HG02623 (cell line): ENCODE results near the gene POTEF.
"Not testable (repeated sequence)": the region's sequence is repeated elsewhere in the genome, so short reads cannot be mapped to it uniquely, and the experiment has no call there.

Experiments used
- ATAC-seq: cut with Tn5 transposase; IDR thresholded peaks from one replicate; pipeline ENCODE4 v1.9.1; 2021; ENCODE audit warnings: moderate library complexity; ENCODE audit not compliant: unreplicated experiment

POTEF gene

DNA sequence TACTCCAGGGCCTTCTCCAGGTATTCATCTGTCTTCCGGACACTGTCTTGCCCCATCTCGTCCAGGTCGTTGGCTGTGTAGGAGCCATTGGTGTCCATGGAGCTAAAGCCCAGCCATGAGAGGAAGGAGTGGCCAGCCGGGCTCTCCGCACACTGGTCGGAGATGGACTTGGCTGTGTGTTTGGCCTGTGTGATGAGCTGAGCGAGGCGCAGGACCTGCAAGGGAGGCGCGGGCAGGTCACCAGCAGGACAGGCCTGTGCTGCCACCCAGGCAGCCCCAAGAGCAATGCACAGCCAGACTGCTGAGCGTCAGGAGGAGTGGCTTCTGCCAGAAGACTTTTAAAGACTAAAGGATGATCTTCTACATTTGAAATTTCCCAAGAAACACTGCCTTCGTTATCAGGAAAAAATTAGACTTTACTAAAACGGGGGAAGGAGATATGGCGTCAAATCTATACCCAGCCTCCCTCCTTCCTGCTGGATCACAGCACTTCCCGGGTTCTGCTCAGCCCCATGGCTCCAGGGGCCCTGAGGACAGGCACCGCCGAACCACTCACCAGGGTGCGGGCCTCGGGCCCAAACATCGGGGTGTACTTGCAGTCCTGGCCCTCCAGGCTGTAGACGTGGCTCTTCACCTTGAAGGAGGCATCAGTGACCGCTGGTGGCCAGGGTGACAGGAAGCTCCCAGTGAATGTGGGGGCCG, 24.9 kb upstream of the POTEF start:
- not testable (repeated sequence) for ATAC-seq

DNA sequence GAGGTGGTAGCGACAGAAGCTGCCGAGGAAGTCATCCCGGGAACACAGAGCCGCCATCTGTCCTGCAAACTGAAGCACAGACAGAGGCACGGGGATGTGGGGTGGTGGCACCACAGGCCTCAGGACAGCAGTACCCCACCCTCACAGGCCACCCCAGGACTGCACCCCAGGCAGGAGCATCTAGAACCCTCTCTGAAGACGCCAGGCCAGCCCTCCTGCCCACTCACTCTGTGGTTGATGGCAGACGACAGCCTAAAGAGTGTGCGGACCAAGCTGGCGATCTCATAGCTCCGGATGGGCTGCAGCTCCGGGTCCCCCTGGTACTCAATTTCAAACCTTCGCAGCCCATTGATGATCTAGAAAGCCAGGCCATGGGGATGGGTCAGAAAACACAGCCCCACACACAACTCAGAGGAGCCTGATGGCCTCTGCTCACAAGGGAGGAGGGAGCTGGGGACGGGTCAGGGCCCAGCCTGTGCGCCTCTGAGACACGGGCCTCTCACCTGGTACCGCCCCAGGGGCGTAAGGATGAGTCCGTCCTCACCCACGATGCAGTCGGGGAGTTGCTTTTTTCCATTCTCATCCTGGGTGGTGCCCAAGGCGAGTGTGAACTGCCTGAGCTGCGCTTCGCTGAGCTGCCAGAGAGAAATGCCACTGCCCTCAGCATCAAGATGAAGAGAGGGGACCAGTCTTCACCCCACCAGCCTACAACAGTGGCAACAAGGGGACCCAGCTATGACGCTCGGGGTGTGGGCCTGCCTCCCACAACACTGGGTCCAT, 24.0 kb upstream of the POTEF start:
- no peak for ATAC-seq

- ATAC-seq, result not testable (repeated sequence)
Measured at GRCh38 chr2:130152136-130152815, 23.3 kb upstream of the POTEF start.

DNA sequence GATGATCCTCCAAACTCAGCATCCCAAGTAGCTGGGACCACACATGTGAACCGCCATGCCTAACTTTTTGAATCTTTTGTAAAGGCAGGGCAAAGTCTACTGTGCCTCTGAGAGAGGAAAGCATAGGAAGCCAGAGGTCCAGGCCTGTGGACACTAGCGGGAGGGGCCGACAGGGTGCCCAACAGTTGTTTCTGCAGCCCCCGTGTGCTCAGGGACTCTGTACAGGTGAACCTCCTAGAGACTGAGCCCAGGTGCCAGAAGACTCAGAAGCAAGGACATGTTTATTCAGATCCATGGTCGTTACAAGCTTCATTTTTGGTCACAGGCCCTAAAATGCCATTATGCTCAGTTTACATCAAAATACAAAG, 22.1 kb upstream of the POTEF start:
- not testable (repeated sequence) for ATAC-seq

- no peak for ATAC-seq
Measured at GRCh38 chr2:130150181-130151144, 21.4 kb upstream of the POTEF start.

- not testable (repeated sequence) for ATAC-seq
Measured at GRCh38 chr2:130148515-130148914, 19.5 kb upstream of the POTEF start.

DNA sequence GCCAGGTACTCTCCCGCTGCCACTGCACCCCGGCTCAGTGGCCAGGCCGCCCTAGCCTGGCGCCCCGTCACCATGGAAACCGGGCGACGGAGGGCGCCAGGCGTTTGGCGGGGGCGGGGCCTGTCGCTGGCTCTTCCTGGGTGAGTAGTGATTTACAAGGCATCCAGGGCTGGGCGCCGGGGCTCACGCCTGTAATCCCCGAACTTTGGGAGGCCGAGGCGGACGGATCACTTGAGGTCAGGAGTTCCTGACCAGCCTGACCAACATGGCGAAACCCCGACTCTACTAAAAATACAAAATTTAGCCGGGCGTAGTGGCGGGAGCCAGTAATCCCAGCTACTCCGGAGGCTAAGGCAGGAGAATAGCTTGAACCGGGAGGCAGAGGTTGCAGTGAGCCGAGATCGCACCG, 16.0 kb upstream of the POTEF start, which contains the start of gene CCDC74B:
TSS of gene CCDC74B (minus strand) at position 107 of the 409 bp plus-strand sequence. CDS start 116 bp downstream, outside the sequence.
- ATAC-seq, result peak; percentile 91

GRCh38 chr2:130143266-130144039, 14.4 kb upstream of the POTEF start:
- ATAC-seq, result not testable (repeated sequence)

DNA sequence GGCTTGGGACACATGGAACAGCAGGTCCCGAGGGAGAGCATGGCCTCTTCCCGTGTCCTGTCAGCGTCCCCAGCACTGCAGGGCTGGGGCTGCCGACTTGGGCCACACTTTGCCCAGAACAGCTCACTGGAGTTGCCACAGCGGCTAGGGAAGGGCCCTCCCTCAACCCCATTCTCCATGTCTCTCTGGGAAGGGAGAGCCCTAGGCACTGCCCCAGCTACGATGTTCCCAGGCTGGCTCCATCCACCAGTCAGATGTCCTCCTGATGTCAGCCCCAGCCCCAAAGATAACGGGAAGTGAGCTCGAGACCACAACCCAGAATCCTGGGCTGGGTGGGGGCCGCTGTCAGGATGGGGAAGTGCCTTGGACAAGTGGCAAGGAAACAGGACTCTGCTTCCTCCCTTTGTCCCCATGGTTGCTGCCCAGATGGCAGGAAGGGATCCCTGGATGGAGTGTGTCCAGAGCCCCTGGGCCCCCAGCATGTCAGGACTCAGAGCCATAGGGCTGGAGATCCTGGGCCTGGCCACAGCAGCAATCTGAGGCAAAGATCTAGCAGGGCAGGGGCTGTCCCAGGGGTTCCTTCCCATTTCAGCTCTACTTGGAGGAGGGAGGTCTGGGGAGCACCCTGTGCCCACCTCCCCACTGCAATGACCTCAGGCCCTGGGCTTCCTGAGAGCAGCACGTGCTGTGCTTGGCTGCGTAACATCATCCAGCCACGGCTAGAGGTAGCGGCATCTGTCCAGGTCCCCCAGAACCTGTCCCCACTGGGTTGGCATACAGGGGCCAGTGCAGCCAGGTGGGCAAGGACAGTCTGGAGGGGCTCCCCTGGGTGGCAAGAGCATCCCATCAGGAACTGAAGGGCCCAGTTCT, 13.6 kb upstream of the POTEF start:
- ATAC-seq, result not testable (repeated sequence)

DNA sequence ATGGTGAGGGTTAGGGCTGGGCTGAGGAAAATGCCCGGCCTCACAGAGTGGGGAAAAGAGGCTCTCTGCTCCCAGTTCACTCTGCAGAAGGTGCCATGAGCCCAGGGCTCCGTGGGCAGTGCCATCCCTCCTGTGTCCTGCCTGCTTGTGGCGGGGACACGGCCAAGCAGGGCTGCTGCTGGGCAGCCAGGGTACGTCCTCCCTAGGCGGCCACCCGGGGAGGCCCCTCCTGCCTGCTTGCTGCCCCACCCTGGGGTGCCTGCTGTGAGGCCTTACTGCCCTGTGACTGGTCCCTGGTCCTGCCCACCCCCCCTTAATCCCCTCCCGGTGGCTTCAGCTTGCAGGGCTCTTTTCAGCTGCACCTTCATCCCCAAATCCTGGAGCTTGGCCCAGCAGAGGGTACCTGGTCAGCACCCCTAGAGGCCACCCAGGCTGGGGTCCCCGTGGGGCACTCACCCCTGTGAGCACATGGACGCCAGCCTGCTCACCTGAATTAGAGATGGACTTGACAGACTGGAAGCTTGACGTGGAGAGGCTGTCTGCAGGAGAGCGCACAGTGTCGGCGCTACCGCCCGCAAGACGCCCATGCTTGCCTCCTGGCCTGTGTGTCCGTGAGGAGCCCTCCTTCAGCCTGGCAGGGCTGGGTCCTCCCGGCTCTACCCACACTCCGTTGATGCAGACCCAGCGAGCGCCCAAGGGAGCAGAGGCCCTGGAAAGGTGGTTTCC, 12.8 kb upstream of the POTEF start:
- not testable (repeated sequence) for ATAC-seq

- ATAC-seq, result not testable (repeated sequence)
Measured at GRCh38 chr2:130141002-130141401, 12.0 kb upstream of the POTEF start.

DNA sequence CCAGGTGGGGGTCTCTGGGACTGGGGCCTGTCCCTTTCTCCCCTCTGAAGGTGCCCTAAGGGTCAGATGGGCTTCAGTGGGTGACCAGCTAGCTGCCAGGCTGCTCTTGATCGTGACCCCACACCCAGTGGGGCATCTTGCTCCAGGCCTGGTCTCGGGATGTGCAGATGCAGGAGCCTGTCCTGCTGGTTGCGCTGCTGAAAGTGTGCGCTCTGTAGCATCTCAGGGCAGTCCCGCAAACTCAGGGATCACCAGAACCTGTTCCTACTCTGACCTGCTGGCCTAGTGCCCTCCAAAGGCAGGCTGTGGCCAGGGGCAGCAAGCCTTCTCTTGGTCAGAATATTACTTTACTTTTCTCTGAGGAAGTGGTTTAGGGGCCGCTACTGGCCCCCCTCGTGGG, 11.5 kb upstream of the POTEF start:
- ATAC-seq, result not testable (repeated sequence)

GRCh38 chr2:130139331-130140280, 10.6 kb upstream of the POTEF start:
- not testable (repeated sequence) for ATAC-seq

GRCh38 chr2:130138841-130139251, 9.8 kb upstream of the POTEF start:
- not testable (repeated sequence) for ATAC-seq

- not testable (repeated sequence) for ATAC-seq
Measured at GRCh38 chr2:130138326-130138725, 9.3 kb upstream of the POTEF start.

GRCh38 chr2:130137118-130137517, 8.1 kb upstream of the POTEF start:
- not testable (repeated sequence) for ATAC-seq

GRCh38 chr2:130136546-130136945, 7.5 kb upstream of the POTEF start:
- ATAC-seq, result not testable (repeated sequence)
